SK-N-SH (cell line): ENCODE measurements around the gene OBP2B. TPM values are rescaled to one million over a fixed set of nuclear protein-coding genes. Genes with fewer than 3 reads are reported as not detected.
"Not testable (repeated sequence)": the region's sequence is repeated elsewhere in the genome, so short reads cannot be mapped to it uniquely, and the experiment has no call there.

Source experiments
- CTCF ChIA-PET: fragments of 300-600, 350-600 bp; formaldehyde crosslinking; extraction: SDS; loops from one replicate; lab custom pipeline; 2021; lab: Yijun Ruan, JAX
- POLR2A ChIA-PET: fragments of 350-600 bp; sonication (Branson Sonifier 250); formaldehyde crosslinking; extraction: SDS; loops from one replicate; lab custom pipeline; 2020; ENCODE audit warnings: antibody characterized with exemption, inconsistent platforms; lab: Yijun Ruan, JAX
- DNase-seq: peaks from one replicate; pipeline ENCODE4 v3.0.0; 2012
- H2AFZ ChIP-seq: fragments of 200-600 bp; sonication (generic); 2 replicates; pipeline ENCODE4 v1.8.1; 2016; ENCODE audit warnings: antibody characterized with exemption, mild to moderate bottlenecking, low read depth
- H3F3A ChIP-seq: fragments of 200-600 bp; sonication (generic); replicated peaks from 2 replicates; pipeline ENCODE3; 2016; ENCODE audit warnings: antibody characterized with exemption, mild to moderate bottlenecking; ENCODE audit not compliant: insufficient read depth
- H3K27ac ChIP-seq, 2 experiments: fragments of 200-500 bp in 1 of 2; fragments of 200-600 bp in 1 of 2; sonication (Bioruptor generic) in 1 of 2; sonication (generic), shearing (Covaris generic) in 1 of 2; 2 replicates each; pipeline versions ENCODE4 v1.5.1 to v1.6.1; 2014 to 2016; ENCODE audit warnings: low read depth in 2 of 2, inconsistent platforms in 1 of 2, low read length in 1 of 2, mild to moderate bottlenecking in 1 of 2, mixed read lengths in 1 of 2
- H3K27me3 ChIP-seq: fragments of 200-600 bp; sonication (generic), shearing (Covaris generic); 2 replicates; pipeline ENCODE4 v1.6.1; 2016; ENCODE audit warnings: mixed run types; ENCODE audit not compliant: insufficient read depth
- H3K36me3 ChIP-seq, 2 experiments: fragments of 200-500 bp in 1 of 2; fragments of 200-600 bp in 1 of 2; sonication (Bioruptor generic) in 1 of 2; sonication (generic) in 1 of 2; replicated peaks in 1 of 2; 2 replicates each; pipeline versions ENCODE3 to v1.5.1; 2014 to 2016; ENCODE audit warnings: low read length in 1 of 2, mild to moderate bottlenecking in 1 of 2; ENCODE audit not compliant: insufficient read depth in 2 of 2, control insufficient read depth in 1 of 2
- H3K4me1 ChIP-seq, 2 experiments: fragments of 200-500 bp in 1 of 2; fragments of 200-600 bp in 1 of 2; sonication (Bioruptor generic) in 1 of 2; sonication (generic), shearing (Covaris generic) in 1 of 2; 2 replicates each; pipeline versions ENCODE4 v1.5.1 to v1.6.1; 2014 to 2016; ENCODE audit warnings: low read depth in 1 of 2, low read length in 1 of 2, mixed run types in 1 of 2; ENCODE audit not compliant: insufficient read depth in 2 of 2, control insufficient read depth in 1 of 2
- H3K4me2 ChIP-seq: fragments of 200-600 bp; sonication (generic), shearing (Covaris generic); 2 replicates; pipeline ENCODE4 v1.6.1; 2017; ENCODE audit warnings: mixed run types
- H3K4me3 ChIP-seq, 2 experiments: fragments of 200-500 bp in 1 of 2; fragments of 200-600 bp in 1 of 2; sonication (Bioruptor generic) in 1 of 2; sonication (generic), shearing (Covaris generic) in 1 of 2; 2 replicates each; pipeline versions ENCODE4 v1.5.1 to v1.8.1; 2014 to 2016; ENCODE audit warnings: low read depth in 2 of 2, inconsistent platforms in 1 of 2, low read length in 1 of 2, mild to moderate bottlenecking in 1 of 2, mixed read lengths in 1 of 2, moderate library complexity in 1 of 2
- H3K79me2 ChIP-seq: fragments of 200-600 bp; sonication (generic); 2 replicates; pipeline ENCODE4 v1.8.1; 2017; ENCODE audit warnings: mild to moderate bottlenecking; ENCODE audit not compliant: insufficient read depth
- H3K9ac ChIP-seq: fragments of 200-600 bp; sonication (generic); 2 replicates; pipeline ENCODE4 v1.6.1; 2017; ENCODE audit warnings: mixed run types
- H3K9me2 ChIP-seq: fragments of 200-600 bp; sonication (generic); 2 replicates; pipeline ENCODE4 v1.6.1; 2017; ENCODE audit warnings: mixed run types
- H3K9me3 ChIP-seq: fragments of 200-600 bp; sonication (generic); 2 replicates; pipeline ENCODE4 v1.6.1; 2017; ENCODE audit warnings: mixed run types, mild to moderate bottlenecking, moderate library complexity
- H4K20me1 ChIP-seq: fragments of 200-600 bp; sonication (generic); 2 replicates; pipeline ENCODE4 v1.6.1; 2017; ENCODE audit warnings: mild to moderate bottlenecking, mixed run types; ENCODE audit not compliant: insufficient read depth
- CTCF ChIP-seq: fragments of 200-600 bp; sonication (generic); IDR thresholded peaks from 2 replicates; pipeline ENCODE4 v1.6.1; 2017; ENCODE audit warnings: antibody characterized with exemption, mild to moderate bottlenecking, moderate library complexity
- FOXM1 ChIP-seq: IDR thresholded peaks from 2 replicates; pipeline ENCODE4 v1.4.0; 2012; ENCODE audit warnings: low read depth, mild to moderate bottlenecking
- GABPA ChIP-seq: IDR thresholded peaks from 2 replicates; pipeline ENCODE4 v1.4.0; 2012; ENCODE audit warnings: low read depth, mild to moderate bottlenecking
- GATA2 ChIP-seq: sonication (generic); formaldehyde crosslinking; IDR thresholded peaks from 2 replicates; pipeline ENCODE4 v1.5.0; 2020; ENCODE audit warnings: mild to moderate bottlenecking, missing genetic modification reagents
- IRF3 ChIP-seq: fragments of 150-350 bp; IDR thresholded peaks from 2 replicates; pipeline ENCODE4 v1.6.1; 2016; ENCODE audit warnings: mild to moderate bottlenecking, low read depth, low read length
- JUND ChIP-seq: IDR thresholded peaks from 2 replicates; pipeline ENCODE4 v1.4.0; 2012
- MEF2A ChIP-seq: IDR thresholded peaks from 2 replicates; pipeline ENCODE4 v1.4.0; 2012; ENCODE audit warnings: low read depth, borderline replicate concordance
- NFIC ChIP-seq: IDR thresholded peaks from 2 replicates; pipeline ENCODE4 v1.4.0; 2012; ENCODE audit warnings: borderline replicate concordance
- RAD21 ChIP-seq: IDR thresholded peaks from 2 replicates; pipeline ENCODE4 v1.6.1; 2012; ENCODE audit warnings: mild to moderate bottlenecking, low read length
- RCOR1 ChIP-seq: fragments of 150-350 bp; IDR thresholded peaks from 2 replicates; pipeline ENCODE4 v1.6.1; 2017; ENCODE audit warnings: antibody characterized with exemption, low read length
- REST ChIP-seq: IDR thresholded peaks from 2 replicates; pipeline ENCODE4 v1.6.1; 2012; ENCODE audit warnings: mild to moderate bottlenecking, low read depth, low read length, moderate library complexity
- TAF1 ChIP-seq: IDR thresholded peaks from 2 replicates; pipeline ENCODE4 v1.6.1; 2012; ENCODE audit warnings: low read depth, mild to moderate bottlenecking, low read length, moderate library complexity, borderline replicate concordance
- WGBS: methylation state at CpG from one replicate; pipeline ENCODE4 v1.1.6; 2017; ENCODE audit warnings: low lambda C conversion rate; 5-methylcytosine and 5-hydroxymethylcytosine counted together
- polyA plus RNA-seq, 3 experiments: library from polyadenylated mRNA; depleted of rRNA; stranded (reverse); fragments of >200 nt; gene quantifications; 2 replicates each; pipeline ENCODE4 v1.2.3, GENCODE V29; 2012

The OBP2B gene
- polyA plus RNA-seq (2012; rRNA removed), result not detected in 2 replicates
- polyA plus RNA-seq (2012; cell fraction: cytosol; rRNA removed), result not detected in 2 replicates
- polyA plus RNA-seq (2012; cell fraction: nucleus; rRNA removed), result not detected in 2 replicates

GRCh38 chr9:133208880-133209300 is at the start of gene OBP2B:
Gene OBP2B, minus strand, starts transcription at chr9:133209250. Its CDS starts 51 bp downstream, at chr9:133209199.
- POLR2A ChIA-PET, H2AFZ ChIP-seq, CTCF ChIA-PET, H3K27ac ChIP-seq, H3K9me2 ChIP-seq, H3K9me3 ChIP-seq, H3K36me3 ChIP-seq, H4K20me1 ChIP-seq, H3K4me3 ChIP-seq, H3K9ac ChIP-seq, H3K27me3 ChIP-seq, H3K4me1 ChIP-seq, H3K79me2 ChIP-seq, H3F3A ChIP-seq, DNase-seq, H3K4me2 ChIP-seq: not testable (repeated sequence)
- no CpG with 5 or more reads among the region's 18 CpGs for WGBS

- POLR2A ChIA-PET, result no interaction called here
- Histone ChIP-seq H2AFZ (no peak overlapping the region), H3K4me2 (no peak overlapping the region), H3K9ac (no peak overlapping the region), H3K4me1 (no peaks in the 10 kb centered on the region; a peak in 1 of 4 replicates), H3F3A (no peaks in the 10 kb centered on the region), H3K79me2 (no peaks in the 10 kb centered on the region), H3K9me2 (no peaks in the 10 kb centered on the region), H3K36me3 (no peaks in the 10 kb centered on the region), H3K27ac (no peak overlapping the region), H3K4me3 (no peak overlapping the region), H3K27me3 (peaks cover 25% of the 10 kb centered on the region), H4K20me1 (no peaks in the 10 kb centered on the region), H3K9me3 (no peaks in the 10 kb centered on the region)
- TF ChIP-seq JUND (no peak), MEF2A (no peak), GATA2 (no peak), CTCF (no peak), TAF1 (no peak), NFIC (no peak), RAD21 (no peak), IRF3 (no peak), FOXM1 (no peak), GABPA (no peak), REST (no peak), RCOR1 (no peak)
- 72% methylated on average over 13 of the region's 21 CpGs for WGBS
- no peak for DNase-seq
- CTCF ChIA-PET, result interaction anchor here (1.8 kb wide), 1 partner anchor 72 kb away, joined by 5 read pairs; no protein-coding TSS in a partner anchor
These were observed 49.3 kb upstream of the OBP2B start for GRCh38 chr9:133258061-133259015.
